Psoas muscle (tissue), 8 donors: ENCODE results near the gene SHROOM3. TPM values are rescaled to one million over a fixed set of nuclear protein-coding genes. Genes with fewer than 3 reads are reported as not detected.

Experiments
- ATAC-seq, 4 donors: fragments of 200-7000 bp; cut with Tn5 transposase; one replicate each; pipeline ENCODE4 v1.9.1; 2020; ENCODE audit warnings: moderate library complexity in 3 of 4, mild to moderate bottlenecking in 2 of 4
- DNase-seq, 2 donors: peaks; one replicate each; pipeline ENCODE4 v3.0.0-alpha.2; 2020
- H3K27ac ChIP-seq: fragments of 200-600 bp; one replicate; pipeline ENCODE4 v1.8.0; 2022
- H3K27me3 ChIP-seq, 3 donors: fragments of 200-600 bp in 1 of 3; one replicate each; pipeline versions ENCODE4 v1.6.1 to v1.8.0; 2013 to 2022; ENCODE audit warnings: low read length in 2 of 3, mild to moderate bottlenecking in 2 of 3, moderate library complexity in 1 of 3; ENCODE audit not compliant: insufficient read depth in 3 of 3
- H3K36me3 ChIP-seq, 2 donors: fragments of 200-600 bp in 1 of 2; one replicate each; pipeline versions ENCODE4 v1.6.1 to v1.8.0; 2013 to 2022; ENCODE audit warnings: low read depth in 1 of 2, mild to moderate bottlenecking in 1 of 2, moderate library complexity in 1 of 2; ENCODE audit not compliant: insufficient read depth in 1 of 2
- H3K4me1 ChIP-seq: fragments of 200-600 bp; one replicate; pipeline ENCODE4 v1.8.0; 2022
- H3K4me3 ChIP-seq: fragments of 200-600 bp; one replicate; pipeline ENCODE4 v1.8.0; 2022; ENCODE audit warnings: mild to moderate bottlenecking
- H3K9me3 ChIP-seq: fragments of 200-600 bp; one replicate; pipeline ENCODE4 v1.8.0; 2022
- CTCF ChIP-seq: fragments of 200-600 bp; IDR thresholded peaks from one replicate; pipeline ENCODE4 v1.8.0; 2022; ENCODE audit warnings: antibody characterized with exemption
- whole genome bisulfite sequencing, 3 donors: extraction: QIAGEN DNeasy Blood & Tissue Kit; methylation state at CpG; one replicate each; pipeline versions ENCODE4 v1.1.6 to v1.1.7; 2013; 5-methylcytosine and 5-hydroxymethylcytosine counted together
- intact Hi-C, 2 donors: fragments of 100-400 bp; cut with DNase I; formaldehyde crosslinking; loops; one replicate each; pipeline versions ENCODE4 v1.11.0 to v1.14.2; 2022
- polyA plus RNA-seq, 3 donors: library from polyadenylated mRNA; stranded (reverse); fragments of 200-250 nt; gene quantifications; one replicate each; pipeline ENCODE4 v1.2.3, GENCODE V29; 2013
- total RNA-seq, 4 donors: library from RNA; stranded (reverse); fragmentation: NEBNext Ultra II Directional in 2 of 4; extraction: Animal tissue kit (Norgen Biotek cat#: 25700) in 2 of 4; gene quantifications; one replicate each; pipeline versions ENCODE4 v1.2.1 to v1.2.4, GENCODE V29; 2021 to 2023
- donor health status: healthy with polysubstance abuse.
- donor health status: DM: no; HTN: no; CAD: no; lungs with moderate emphysema.
- donor health status: Bipolar disorder and iron deficiency.
- donor health status: healthy.
- donor health status: DM: yes; HTN: yes; CAD: no.
- donor health status: DM: no; HTN: no; CAD: no.
- donor health status: DM: no; HTN: no; CAD: no.
- donor health status: DM: yes; HTN: yes; CAD: no.

Gene SHROOM3
- total and polyA plus RNA-seq, 7 donors = 0.01 to 0.79 (median 0.06) TPM

GRCh38 chr4:76704133-76704881, 269.3 kb downstream of the SHROOM3 start:
- no peak overlapping the region for H3K4me3 ChIP-seq
- no peak for TF ChIP-seq CTCF
- no peaks in the 10 kb centered on the region for H3K36me3 ChIP-seq
- 53 to 70% (median 66%) methylated on average over 3 of the region's 3 CpGs for WGBS, 3 donors
- no peaks in the 10 kb centered on the region for H3K27me3 ChIP-seq
- H3K9me3 ChIP-seq = no peaks in the 10 kb centered on the region
- H3K4me1 ChIP-seq = no peaks in the 10 kb centered on the region
- intact Hi-C loops = no loop called here
- H3K27ac ChIP-seq = no peak overlapping the region
- no peak for ATAC-seq
- DNase-seq = no peak

- Histone ChIP-seq H3K4me3 (no peak overlapping the region), H3K9me3 (no peaks in the 10 kb centered on the region), H3K27ac (no peak overlapping the region), H3K27me3 (no peaks in the 10 kb centered on the region), H3K36me3 (no peaks in the 10 kb centered on the region), H3K4me1 (no peaks in the 10 kb centered on the region)
- no peak for DNase-seq
- ATAC-seq = no peak
- intact Hi-C loops = no loop called here
- 76 to 85% (median 84%) methylated on average over 1 of the region's 1 CpG for WGBS, 3 donors
- TF ChIP-seq CTCF = no peak
These were observed 270.4 kb downstream of the SHROOM3 start for GRCh38 chr4:76705472-76705871.

- 92 to 94% (median 93%) methylated on average over 6 of the region's 6 CpGs for WGBS, 3 donors
- Histone ChIP-seq H3K9me3 (no peaks in the 10 kb centered on the region), H3K4me3 (no peak overlapping the region), H3K36me3 (no peaks in the 10 kb centered on the region), H3K4me1 (no peaks in the 10 kb centered on the region), H3K27ac (no peak overlapping the region), H3K27me3 (no peaks in the 10 kb centered on the region)
- no peak for DNase-seq
- ATAC-seq = no peak
- intact Hi-C loops = no loop called here
- TF ChIP-seq CTCF = no peak
These were observed 271.6 kb downstream of the SHROOM3 start for GRCh38 chr4:76706581-76706980.

GRCh38 chr4:76708971-76709771, 274.1 kb downstream of the SHROOM3 start:
- ATAC-seq = no peak
- no peak for DNase-seq
- 47 to 58% (median 52%) methylated on average over 5 of the region's 5 CpGs for WGBS, 3 donors
- Histone ChIP-seq H3K4me1 (no peaks in the 10 kb centered on the region), H3K27ac (no peak overlapping the region), H3K36me3 (no peaks in the 10 kb centered on the region), H3K9me3 (no peaks in the 10 kb centered on the region), H3K27me3 (no peaks in the 10 kb centered on the region), H3K4me3 (no peak overlapping the region)
- TF ChIP-seq CTCF = no peak
- intact Hi-C loops = no loop called here
